ENCODE measurements around the gene DMD.

DNA sequence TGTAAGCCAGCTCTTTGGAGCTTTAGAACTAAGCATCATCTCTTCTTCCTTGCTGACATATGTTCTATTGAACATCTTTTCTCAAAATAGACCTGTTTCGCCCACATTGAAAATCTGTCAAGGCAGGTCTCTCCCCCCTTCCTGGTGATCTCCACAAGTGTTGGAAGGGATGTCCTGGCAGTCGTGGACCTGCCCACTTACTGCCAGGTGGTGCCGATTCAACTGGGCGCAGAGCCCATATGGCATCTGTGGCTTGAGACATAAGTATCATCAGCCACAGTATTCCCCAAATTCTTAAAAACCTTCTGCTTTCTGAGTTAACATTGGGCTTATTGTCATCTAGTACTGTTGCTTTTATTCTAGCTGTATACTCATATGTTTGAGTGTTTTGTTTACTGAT, 1170.2 kb downstream of the DMD start:
- no peak for TF ChIP-seq CTCF (IDR thresholded peaks at IDR 0.05; ENCODE audit: control extremely low read depth in 1 of 3, insufficient read depth in 1 of 3, low read depth in 1 of 3, low read length in 3 of 3)
- TF ChIP-seq SP4 (IDR thresholded peaks at IDR 0.05; ENCODE audit: low read length) = no peak

Data from H1 (cell line).